Neural cell (in vitro differentiated cells): ENCODE measurements around the gene ADCK2. TPM values are rescaled to one million over a fixed set of nuclear protein-coding genes. Genes with fewer than 3 reads are reported as not detected.
"Not testable (repeated sequence)": the region's sequence is repeated elsewhere in the genome, so short reads cannot be mapped to it uniquely, and the experiment has no call there.

ENCODE experiments used
- H2AFZ ChIP-seq: fragments of 200-600, 300-800 bp; sonication (generic), shearing (Covaris generic); 2 replicates; pipeline ENCODE4 v1.6.0; 2014; ENCODE audit warnings: low read depth, mild to moderate bottlenecking, antibody characterized with exemption, low read length, moderate library complexity
- H3F3A ChIP-seq: fragments of 200-600 bp; shearing (Covaris generic); 2 replicates; pipeline ENCODE4 v1.6.1; 2016; ENCODE audit warnings: mild to moderate bottlenecking, moderate library complexity, mixed read lengths, antibody characterized with exemption, low read length; ENCODE audit not compliant: insufficient read depth, poor library complexity, severe bottlenecking
- H3K27ac ChIP-seq: fragments of 200-600, 300-800 bp; sonication (generic), shearing (Covaris generic); 2 replicates; pipeline ENCODE4 v1.5.1; 2014; ENCODE audit warnings: mild to moderate bottlenecking, low read length, moderate library complexity
- H3K27me3 ChIP-seq: fragments of 300-800, 200-600 bp; sonication (generic), shearing (Covaris generic); 2 replicates; pipeline ENCODE4 v1.6.0; 2014; ENCODE audit warnings: mild to moderate bottlenecking, low read depth, low read length, moderate library complexity; ENCODE audit not compliant: insufficient read depth
- H3K36me3 ChIP-seq: fragments of 300-800, 200-600 bp; sonication (generic), shearing (Covaris generic); 2 replicates; pipeline ENCODE4 v1.5.1; 2014; ENCODE audit warnings: mild to moderate bottlenecking, antibody characterized with exemption, low read length, moderate library complexity; ENCODE audit not compliant: insufficient read depth
- H3K4me2 ChIP-seq: fragments of 300-800, 200-600 bp; sonication (generic), shearing (Covaris generic); 2 replicates; pipeline ENCODE4 v1.6.0; 2014; ENCODE audit warnings: mild to moderate bottlenecking, low read length
- H3K4me3 ChIP-seq: fragments of 300-800, 200-600 bp; sonication (generic), shearing (Covaris generic); 2 replicates; pipeline ENCODE4 v1.5.1; 2014; ENCODE audit warnings: mild to moderate bottlenecking, low read length, moderate library complexity
- H3K79me2 ChIP-seq: fragments of 200-600 bp; shearing (Covaris generic); replicated peaks from 2 replicates; pipeline ENCODE4 v1.6.0; 2014; ENCODE audit warnings: mild to moderate bottlenecking, low read length, moderate library complexity; ENCODE audit not compliant: insufficient read depth
- H3K9ac ChIP-seq: fragments of 300-800, 200-600 bp; sonication (generic), shearing (Covaris generic); 2 replicates; pipeline ENCODE4 v1.6.1; 2016; ENCODE audit warnings: mild to moderate bottlenecking, low read length, mixed read lengths
- H3K9me2 ChIP-seq: fragments of 200-600 bp; shearing (Covaris generic); 2 replicates; pipeline ENCODE4 v1.6.1; 2016; ENCODE audit warnings: mild to moderate bottlenecking, low read length, mixed read lengths; ENCODE audit not compliant: insufficient read depth
- H3K9me3 ChIP-seq: fragments of 200-600, 300-800 bp; sonication (generic), shearing (Covaris generic); 2 replicates; pipeline ENCODE4 v1.6.1; 2016; ENCODE audit warnings: mild to moderate bottlenecking, mixed run types, low read length, moderate library complexity, mixed read lengths
- H4K20me1 ChIP-seq: fragments of 200-600 bp; shearing (Covaris generic); 2 replicates; pipeline ENCODE4 v1.6.1; 2016; ENCODE audit warnings: mild to moderate bottlenecking, mixed run types; ENCODE audit not compliant: insufficient read depth
- EP300 ChIP-seq: fragments of 450-650 bp; conservative IDR thresholded peaks from 2 replicates; pipeline ENCODE4 v1.6.1; 2014; ENCODE audit warnings: antibody characterized with exemption, mild to moderate bottlenecking, moderate library complexity; ENCODE audit not compliant: poor library complexity, severe bottlenecking
- EZH2 ChIP-seq: fragments of 200-600, 300-800 bp; shearing (Covaris generic), sonication (generic); IDR thresholded peaks from 2 replicates; pipeline ENCODE4 v1.6.1; 2014; ENCODE audit warnings: antibody characterized with exemption, low read length, borderline replicate concordance, mild to moderate bottlenecking; ENCODE audit not compliant: insufficient read depth, poor library complexity, severe bottlenecking
- MXI1 ChIP-seq: fragments of 450-650 bp; conservative IDR thresholded peaks from 2 replicates; pipeline ENCODE4 v1.6.1; 2014; ENCODE audit warnings: antibody characterized with exemption, mild to moderate bottlenecking; ENCODE audit not compliant: poor library complexity, severe bottlenecking
- POLR2AphosphoS5 ChIP-seq: IDR thresholded peaks from 2 replicates; pipeline ENCODE4 v1.6.1; 2012
- RAD21 ChIP-seq: fragments of 450-650 bp; conservative IDR thresholded peaks from 2 replicates; pipeline ENCODE4 v1.6.1; 2014; ENCODE audit warnings: antibody characterized with exemption, mild to moderate bottlenecking, moderate library complexity
- REST ChIP-seq: IDR thresholded peaks from 2 replicates; pipeline ENCODE4 v1.6.1; 2012; ENCODE audit warnings: borderline replicate concordance
- SMC3 ChIP-seq: fragments of 450-650 bp; conservative IDR thresholded peaks from 2 replicates; pipeline ENCODE4 v1.6.1; 2014; ENCODE audit warnings: antibody characterized with exemption, mild to moderate bottlenecking, moderate library complexity; ENCODE audit not compliant: poor library complexity
- TAF1 ChIP-seq: IDR thresholded peaks from 2 replicates; pipeline ENCODE4 v1.6.1; 2012; ENCODE audit warnings: low read depth
- polyA plus RNA-seq: library from polyadenylated mRNA; depleted of rRNA; stranded (reverse); fragments of >200 nt; gene quantifications from 2 replicates; pipeline ENCODE4 v1.2.3, GENCODE V29; 2014
- TF ChIP-seq, protein P1 (sequence below): fragments of 450-650 bp; IDR thresholded peaks from 2 replicates; pipeline ENCODE4 v1.5.1; 2014; ENCODE audit warnings: antibody characterized with exemption, mild to moderate bottlenecking, moderate library complexity; ENCODE audit not compliant: poor library complexity, severe bottlenecking

Gene ADCK2
- polyA plus RNA-seq, 1 donor from 2014 or later, result 20.2 TPM

- no peak overlapping the region for H3K9ac ChIP-seq
These were observed 29.3 kb upstream of the ADCK2 start for GRCh38 chr7:140643416-140643815.

DNA sequence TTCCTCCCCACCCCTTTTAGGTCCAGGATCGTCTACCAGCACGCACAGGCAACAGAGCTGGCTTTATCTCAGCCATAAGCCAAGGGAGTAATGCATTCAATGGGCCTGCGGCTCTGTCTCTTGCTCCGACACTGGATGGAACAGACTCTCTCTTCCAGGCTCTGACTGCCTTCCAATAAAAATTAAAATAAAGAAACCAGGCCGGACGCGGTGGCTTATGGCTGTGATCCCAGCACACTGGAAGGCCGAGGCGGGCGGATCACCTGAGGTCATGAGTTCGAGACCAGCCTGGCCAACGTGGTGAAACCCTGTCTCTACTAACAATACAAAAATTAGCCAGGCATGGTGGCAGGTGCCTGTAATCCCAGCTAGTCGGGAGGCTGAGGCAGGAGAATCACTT, 28.0 kb upstream of the ADCK2 start:
- H3K79me2 ChIP-seq, H3K27me3 ChIP-seq, H3K36me3 ChIP-seq, H3F3A ChIP-seq, H3K27ac ChIP-seq, H3K4me2 ChIP-seq, H3K9me2 ChIP-seq, H2AFZ ChIP-seq, H3K4me3 ChIP-seq, H4K20me1 ChIP-seq, H3K9ac ChIP-seq, H3K9me3 ChIP-seq: not testable (repeated sequence)

More at GRCh38 chr7:140643416-140643815, 29.3 kb upstream of the ADCK2 start:
- Histone ChIP-seq H3K9me2 (no peaks in the 10 kb centered on the region), H3K4me3 (no peak overlapping the region), H3K9me3 (no peaks in the 10 kb centered on the region), H3K4me2 (no peak overlapping the region), H3K79me2 (peaks cover 16% of the 10 kb centered on the region), H3K36me3 (no peaks in the 10 kb centered on the region), H3K27ac (no peak overlapping the region), H4K20me1 (no peaks in the 10 kb centered on the region), H3F3A (no peaks in the 10 kb centered on the region), H2AFZ (no peak overlapping the region), H3K27me3 (no peaks in the 10 kb centered on the region)
- TF ChIP-seq REST (no peak), POLR2AphosphoS5 (no peak), SMC3 (no peak), MXI1 (no peak), RAD21 (no peak), TAF1 (no peak), EP300 (no peak), EZH2 (no peak)
- TF ChIP-seq, protein P1, sequence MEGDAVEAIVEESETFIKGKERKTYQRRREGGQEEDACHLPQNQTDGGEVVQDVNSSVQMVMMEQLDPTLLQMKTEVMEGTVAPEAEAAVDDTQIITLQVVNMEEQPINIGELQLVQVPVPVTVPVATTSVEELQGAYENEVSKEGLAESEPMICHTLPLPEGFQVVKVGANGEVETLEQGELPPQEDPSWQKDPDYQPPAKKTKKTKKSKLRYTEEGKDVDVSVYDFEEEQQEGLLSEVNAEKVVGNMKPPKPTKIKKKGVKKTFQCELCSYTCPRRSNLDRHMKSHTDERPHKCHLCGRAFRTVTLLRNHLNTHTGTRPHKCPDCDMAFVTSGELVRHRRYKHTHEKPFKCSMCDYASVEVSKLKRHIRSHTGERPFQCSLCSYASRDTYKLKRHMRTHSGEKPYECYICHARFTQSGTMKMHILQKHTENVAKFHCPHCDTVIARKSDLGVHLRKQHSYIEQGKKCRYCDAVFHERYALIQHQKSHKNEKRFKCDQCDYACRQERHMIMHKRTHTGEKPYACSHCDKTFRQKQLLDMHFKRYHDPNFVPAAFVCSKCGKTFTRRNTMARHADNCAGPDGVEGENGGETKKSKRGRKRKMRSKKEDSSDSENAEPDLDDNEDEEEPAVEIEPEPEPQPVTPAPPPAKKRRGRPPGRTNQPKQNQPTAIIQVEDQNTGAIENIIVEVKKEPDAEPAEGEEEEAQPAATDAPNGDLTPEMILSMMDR, result no peak
